ENCODE results near the gene OR2G6.
"Not testable (repeated sequence)": the region's sequence is repeated elsewhere in the genome, so short reads cannot be mapped to it uniquely, and the experiment has no call there.

The OR2G6 gene

DNA sequence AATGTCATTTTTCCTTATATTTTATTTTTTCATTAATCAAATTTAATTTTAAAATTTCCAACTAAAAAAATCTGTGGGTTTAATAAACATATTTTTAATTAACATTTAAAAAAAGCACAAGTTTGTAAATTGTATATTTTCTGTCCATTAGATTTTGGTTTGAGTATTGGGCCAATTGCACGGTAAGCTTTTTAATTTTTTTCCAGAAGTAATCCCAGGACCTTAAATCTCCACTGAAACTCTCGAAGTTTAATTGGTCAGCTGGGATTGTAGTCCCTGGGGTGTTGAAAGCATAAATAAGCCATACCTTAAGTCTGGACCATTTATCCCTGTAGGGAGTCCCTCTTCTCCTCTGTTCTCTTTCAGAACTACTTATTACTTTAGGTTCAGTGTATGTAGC lies at the start of gene OR2G6:
TSS of gene OR2G6 (plus strand) at position 301 of the 400 bp plus-strand sequence. CDS start 13,574 bp downstream, outside the sequence.
- not testable (repeated sequence) for DNase-seq

DNA sequence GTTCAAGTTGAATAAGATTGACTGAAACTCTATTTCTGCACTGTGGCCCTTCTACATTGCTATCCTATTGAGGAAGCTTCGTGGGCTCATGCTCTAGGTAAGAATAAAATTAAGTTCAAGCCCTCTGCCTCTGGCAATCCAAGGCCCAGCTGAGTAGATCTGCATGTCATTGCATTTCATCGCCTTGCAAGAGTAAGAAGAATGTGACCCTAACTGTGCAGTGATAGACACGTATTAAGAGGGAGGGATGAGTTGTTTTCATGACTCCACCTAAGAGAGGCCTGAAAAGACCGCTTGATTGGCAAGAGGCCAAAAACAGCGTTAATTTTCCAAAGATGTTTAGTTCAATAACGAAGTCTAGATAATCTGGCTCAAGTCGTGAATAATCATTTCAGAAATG lies 48.8 kb upstream of the OR2G6 start:
- DNase-seq: not testable (repeated sequence)

DNA sequence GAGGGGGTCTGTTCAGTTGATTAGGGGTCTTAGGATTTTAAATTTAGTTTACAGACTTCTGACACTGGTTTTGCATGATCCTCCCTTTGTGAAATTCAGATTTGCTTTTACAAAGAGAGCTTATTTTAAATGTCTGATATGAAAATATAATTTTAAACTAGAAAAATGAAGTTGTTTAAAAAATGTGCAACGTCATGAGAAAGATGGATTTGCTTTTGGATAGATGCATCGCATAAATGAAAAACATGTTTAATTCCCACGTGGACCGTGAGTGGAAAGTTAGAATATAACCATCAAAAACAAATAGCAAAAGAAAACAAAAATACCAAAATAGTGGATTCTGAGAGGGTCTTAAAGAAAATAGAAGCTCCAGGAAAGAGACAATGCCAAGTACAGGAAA lies 36.7 kb upstream of the OR2G6 start:
- DNase-seq: no peak

DNA sequence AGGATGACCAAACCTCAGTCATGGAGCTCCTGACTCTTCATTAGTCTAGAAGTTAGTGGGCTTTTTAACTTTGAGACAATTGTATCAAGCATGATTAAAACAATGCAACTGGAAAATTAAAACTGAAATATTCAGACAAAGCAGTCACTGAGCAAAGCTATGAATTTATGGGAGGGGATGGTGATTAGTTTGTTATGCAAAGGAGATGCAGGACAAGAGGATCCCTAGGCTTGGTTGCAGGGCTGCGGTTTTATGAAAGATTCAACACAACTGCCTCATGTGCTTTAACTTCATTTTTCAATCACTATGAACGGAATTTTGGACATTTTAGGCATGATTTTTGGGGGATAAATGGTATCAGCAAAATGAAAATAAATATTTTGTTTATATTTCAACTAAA lies 35.8 kb upstream of the OR2G6 start:
- DNase-seq: not testable (repeated sequence)

DNA sequence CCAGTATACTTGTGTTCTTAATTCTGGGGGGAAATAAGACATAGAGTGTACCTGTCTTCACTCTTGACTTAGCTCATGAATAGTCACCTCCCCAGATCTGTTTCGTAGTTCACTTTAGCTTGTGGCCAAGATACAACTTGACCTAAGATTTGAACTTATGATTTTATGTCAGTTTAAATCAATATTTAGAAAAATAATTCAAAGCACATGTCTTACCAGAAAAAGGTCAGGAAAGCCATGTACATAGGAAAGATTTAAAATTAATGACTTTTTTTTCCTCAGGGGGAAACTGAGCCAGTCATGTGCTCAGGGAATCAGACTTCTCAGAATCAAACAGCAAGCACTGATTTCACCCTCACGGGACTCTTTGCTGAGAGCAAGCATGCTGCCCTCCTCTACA lies 34.8 kb upstream of the OR2G6 start, which contains the start of gene OR2T3:
TSS of gene OR2T3 (plus strand) at position 301 of the 400 bp plus-strand sequence. CDS start at position 301, 0 bp downstream.
- DNase-seq: not testable (repeated sequence)

DNA sequence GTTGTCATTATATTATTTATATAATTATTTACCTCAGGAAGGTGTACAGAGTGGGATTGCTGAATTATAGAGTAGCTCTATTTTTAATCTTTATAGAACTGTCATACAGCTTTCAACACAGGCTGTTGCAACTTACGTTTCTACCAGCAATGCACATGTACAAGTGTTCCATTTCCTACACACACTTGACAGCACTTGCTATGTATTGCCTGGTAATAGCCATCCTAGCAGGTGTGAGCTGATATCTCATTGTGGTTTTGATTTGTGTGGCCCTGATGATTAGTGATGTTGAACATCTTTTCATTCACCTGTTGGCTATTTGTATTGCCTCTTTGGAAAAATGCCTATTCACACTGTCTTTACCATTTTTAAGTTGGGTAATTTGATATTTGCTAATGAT lies 32.2 kb upstream of the OR2G6 start:
- DNase-seq: not testable (repeated sequence)

DNA sequence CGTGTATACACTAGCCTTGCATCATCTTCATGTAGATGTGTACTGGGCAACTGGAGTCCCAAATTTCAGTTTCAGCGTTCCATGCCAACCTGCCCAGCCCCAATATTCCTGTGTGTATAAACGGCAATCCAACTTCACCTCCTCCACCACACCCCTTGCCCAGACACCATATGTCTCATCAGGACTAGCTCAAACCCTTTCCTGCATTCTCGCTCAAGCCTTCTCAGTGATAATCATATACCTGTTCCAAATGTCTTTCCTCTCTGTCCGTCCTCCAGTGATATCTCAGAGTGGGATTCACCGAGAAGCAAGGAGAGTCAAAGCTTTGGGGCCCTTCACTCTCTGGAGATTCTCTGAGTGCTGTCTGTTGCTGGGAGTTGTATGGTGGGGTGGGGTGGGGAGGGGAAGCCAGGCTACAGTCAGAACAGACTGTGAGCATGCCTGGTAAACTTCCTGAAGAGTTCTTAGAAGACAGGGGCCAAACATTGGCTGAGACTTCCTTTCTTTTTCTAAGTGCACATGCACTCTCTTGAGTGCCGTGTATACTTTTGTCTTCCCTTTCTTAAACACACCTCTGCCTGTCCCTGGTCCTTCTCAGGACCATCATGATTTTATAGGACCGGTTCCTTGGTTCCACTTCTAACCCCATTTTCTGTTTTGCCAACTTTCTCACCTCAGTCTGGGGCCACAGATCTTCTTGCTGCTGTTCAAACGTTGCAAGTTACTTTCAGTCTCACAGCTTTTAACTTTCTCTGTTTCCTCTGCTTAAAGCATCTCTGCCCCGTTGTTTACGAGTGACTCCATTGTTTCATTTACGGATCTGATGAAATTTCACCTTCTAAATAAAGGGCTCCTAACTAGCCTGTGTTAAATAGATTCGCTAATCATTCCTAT lies 25.9 kb upstream of the OR2G6 start:
- DNase-seq: not testable (repeated sequence)

DNA sequence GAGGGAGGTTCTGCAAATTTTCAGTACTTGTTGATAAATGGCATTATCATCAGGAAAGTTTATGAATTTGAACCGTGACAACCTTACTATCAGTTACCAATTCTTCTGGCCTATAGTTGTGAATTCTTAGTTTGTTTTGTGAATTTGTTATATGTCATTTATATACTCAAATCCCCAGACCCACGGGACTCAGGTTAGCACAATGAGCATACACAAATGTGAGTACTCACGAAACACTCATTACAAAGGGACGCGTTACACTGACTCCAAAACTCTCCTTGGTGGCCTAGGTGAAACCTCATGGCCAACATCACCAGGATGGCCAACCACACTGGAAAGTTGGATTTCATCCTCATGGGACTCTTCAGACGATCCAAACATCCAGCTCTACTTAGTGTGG lies 19.6 kb upstream of the OR2G6 start, which contains the start of gene OR2T5:
TSS of gene OR2T5 (plus strand) at position 301 of the 400 bp plus-strand sequence. CDS start at position 301, 0 bp downstream.
- not testable (repeated sequence) for DNase-seq

DNA sequence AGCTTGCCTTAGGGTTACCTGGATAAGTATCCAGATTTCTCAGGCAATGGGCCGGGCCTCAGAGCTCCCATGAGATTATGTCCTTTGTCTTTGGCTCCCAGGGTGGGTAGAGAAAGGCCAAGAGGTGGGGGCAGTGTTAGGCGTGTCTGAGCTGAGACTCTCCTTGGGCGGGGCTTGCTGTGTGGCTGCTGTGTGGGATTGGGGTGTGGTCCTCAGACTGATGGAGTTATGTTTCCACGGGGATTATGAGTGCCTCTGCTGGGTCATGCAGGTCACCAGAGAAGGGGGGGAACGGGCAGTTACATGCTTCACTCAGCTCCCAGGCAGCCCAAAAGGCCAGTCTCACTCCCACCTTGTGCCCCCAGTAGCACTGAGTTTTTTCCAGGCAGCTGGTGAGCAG lies 11.2 kb upstream of the OR2G6 start:
- DNase-seq: not testable (repeated sequence)

DNA sequence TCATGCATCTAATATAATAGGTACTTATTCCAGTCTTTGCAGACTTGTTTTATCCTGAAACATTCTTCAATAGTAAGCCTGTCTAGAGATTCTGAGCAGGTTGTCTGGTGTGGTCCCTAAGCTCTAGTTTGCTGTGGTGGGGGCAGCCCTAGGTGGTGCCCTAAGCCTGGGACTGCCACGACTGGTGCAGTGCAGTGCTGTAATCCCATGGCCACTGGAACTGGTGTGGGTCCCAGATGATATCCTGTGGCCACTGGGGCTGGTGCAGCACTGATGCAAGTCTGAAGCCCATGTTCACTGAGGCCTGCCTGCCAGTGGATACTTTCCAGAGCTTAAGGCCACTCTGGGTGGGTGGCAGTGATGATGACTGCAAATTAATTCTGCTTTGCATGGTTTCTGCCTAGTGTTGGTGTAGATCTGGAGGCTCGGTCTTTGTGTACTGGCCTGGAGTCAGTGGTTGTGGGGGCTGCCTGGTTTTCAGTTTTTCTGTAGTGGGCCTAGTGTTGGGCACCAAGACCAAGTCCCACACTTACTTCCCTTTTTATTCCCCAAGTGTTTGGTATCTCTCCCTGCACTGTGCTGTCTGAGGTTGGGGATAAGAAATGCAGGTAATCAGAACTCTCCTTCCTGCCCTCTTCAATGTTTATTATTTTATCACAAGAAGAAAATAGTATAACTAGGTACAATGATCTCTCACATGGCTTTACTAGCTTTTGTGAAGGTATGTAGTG lies 7.4 kb upstream of the OR2G6 start:
- DNase-seq: not testable (repeated sequence)

DNA sequence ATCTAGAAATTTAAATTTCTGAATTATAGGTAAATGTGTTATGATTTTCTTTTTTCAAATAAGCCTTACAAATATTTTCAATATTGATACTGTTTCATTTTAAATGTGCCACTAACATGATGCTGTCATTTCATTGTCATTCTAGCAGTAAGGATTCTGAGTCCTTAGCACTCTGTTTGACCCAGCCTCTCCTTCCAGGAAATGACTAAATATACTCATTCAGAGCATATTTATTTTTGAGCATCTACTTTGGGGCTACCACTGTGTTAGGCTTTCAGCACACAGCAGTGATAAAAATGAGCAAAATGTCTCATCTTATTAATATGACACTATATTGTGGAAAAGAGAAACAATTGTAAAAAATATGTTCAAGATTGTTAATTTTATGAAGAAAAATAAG lies 2.3 kb downstream of the OR2G6 start:
- not testable (repeated sequence) for DNase-seq

DNA sequence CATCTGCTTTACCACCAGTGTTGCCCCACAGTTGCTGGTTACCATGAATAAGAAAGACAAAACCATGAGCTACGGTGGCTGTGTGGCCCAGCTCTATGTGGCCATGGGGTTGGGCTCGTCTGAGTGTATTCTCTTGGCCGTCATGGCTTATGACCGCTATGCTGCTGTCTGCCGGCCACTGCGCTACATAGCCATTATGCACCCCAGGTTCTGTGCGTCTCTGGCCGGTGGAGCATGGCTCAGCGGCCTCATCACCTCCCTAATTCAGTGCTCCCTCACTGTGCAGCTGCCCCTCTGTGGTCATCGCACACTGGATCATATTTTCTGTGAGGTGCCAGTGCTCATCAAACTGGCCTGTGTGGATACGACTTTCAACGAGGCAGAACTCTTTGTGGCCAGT lies 14.0 kb downstream of the OR2G6 start:
- no peak for DNase-seq

DNA sequence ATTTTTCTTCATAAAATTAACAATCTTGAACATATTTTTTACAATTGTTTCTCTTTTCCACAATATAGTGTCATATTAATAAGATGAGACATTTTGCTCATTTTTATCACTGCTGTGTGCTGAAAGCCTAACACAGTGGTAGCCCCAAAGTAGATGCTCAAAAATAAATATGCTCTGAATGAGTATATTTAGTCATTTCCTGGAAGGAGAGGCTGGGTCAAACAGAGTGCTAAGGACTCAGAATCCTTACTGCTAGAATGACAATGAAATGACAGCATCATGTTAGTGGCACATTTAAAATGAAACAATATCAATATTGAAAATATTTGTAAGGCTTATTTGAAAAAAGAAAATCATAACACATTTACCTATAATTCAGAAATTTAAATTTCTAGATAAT lies 29.6 kb downstream of the OR2G6 start:
- DNase-seq: not testable (repeated sequence)

DNA sequence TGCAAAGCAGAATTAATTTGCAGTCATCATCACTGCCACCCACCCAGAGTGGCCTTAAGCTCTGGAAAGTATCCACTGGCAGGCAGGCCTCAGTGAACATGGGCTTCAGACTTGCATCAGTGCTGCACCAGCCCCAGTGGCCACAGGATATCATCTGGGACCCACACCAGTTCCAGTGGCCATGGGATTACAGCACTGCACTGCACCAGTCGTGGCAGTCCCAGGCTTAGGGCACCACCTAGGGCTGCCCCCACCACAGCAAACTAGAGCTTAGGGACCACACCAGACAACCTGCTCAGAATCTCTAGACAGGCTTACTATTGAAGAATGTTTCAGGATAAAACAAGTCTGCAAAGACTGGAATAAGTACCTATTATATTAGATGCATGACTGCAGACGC lies 39.5 kb downstream of the OR2G6 start:
- not testable (repeated sequence) for DNase-seq

DNA sequence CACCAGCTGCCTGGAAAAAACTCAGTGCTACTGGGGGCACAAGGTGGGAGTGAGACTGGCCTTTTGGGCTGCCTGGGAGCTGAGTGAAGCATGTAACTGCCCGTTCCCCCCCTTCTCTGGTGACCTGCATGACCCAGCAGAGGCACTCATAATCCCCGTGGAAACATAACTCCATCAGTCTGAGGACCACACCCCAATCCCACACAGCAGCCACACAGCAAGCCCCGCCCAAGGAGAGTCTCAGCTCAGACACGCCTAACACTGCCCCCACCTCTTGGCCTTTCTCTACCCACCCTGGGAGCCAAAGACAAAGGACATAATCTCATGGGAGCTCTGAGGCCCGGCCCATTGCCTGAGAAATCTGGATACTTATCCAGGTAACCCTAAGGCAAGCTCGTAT lies 43.2 kb downstream of the OR2G6 start:
- not testable (repeated sequence) for DNase-seq

DNA sequence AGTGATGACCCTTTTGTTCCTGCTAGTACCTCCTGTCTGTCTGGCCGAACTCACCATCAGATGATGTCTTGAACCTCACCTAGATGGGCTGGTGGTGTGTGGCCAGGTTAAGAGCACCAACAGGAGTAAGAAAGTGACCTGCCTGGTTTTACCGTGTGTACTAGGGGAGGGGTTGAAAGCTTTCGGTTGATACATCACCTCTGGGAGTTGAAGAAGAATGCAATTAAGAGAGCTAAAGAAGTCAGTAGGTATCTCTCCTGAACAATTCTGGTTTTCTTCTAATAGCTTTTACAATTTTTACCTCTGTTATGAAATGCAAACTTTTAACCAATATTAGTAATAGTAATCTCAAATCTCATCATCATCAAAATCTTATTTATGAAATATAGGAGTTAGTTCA lies 54.8 kb downstream of the OR2G6 start, which contains the start of gene OR2T29:
TSS of gene OR2T29 (minus strand) at position 101 of the 400 bp plus-strand sequence. CDS start 3,281 bp downstream, outside the sequence.
- not testable (repeated sequence) for DNase-seq

DNA sequence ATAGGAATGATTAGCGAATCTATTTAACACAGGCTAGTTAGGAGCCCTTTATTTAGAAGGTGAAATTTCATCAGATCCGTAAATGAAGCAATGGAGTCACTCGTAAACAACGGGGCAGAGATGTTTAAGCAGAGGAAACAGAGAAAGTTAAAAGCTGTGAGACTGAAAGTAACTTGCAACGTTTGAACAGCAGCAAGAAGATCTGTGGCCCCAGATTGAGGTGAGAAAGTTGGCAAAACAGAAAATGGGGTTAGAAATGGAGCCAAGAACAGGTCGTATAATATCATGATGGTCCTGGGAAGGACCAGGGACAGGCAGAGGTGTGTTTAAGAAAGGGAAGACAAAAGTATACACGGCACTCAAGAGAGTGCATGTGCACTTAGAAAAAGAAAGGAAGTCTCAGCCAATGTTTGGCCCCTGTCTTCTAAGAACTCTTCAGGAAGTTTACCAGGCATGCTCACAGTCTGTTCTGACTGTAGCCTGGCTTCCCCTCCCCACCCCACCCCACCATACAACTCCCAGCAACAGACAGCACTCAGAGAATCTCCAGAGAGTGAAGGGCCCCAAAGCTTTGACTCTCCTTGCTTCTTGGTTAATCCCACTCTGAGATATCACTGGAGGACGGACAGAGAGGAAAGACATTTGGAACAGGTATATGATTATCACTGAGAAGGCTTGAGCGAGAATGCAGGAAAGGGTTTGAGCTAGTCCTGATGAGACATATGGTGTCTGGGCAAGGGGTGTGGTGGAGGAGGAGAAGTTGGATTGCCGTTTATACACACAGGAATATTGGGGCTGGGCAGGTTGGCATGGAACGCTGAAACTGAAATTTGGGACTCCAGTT lies 57.9 kb downstream of the OR2G6 start:
- DNase-seq: not testable (repeated sequence)

DNA sequence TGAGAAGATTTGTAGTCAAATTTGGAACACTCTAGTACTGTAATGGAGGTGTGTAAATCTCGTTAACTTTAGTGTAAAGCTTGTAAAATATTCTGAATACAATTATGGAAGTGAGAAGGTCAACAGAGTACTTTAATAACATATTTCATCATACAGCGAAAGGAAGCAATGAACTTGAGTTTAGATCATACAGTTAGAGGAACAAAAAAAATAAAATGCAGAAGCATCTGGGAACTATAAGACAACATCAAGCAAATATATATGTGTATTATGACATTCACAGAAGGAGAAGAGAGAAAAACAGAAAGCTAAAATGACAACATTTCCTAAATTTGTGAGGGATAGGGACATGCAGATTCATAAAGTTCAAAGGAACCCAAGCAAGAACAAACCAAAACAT lies 61.2 kb downstream of the OR2G6 start:
- DNase-seq: not testable (repeated sequence)

DNA sequence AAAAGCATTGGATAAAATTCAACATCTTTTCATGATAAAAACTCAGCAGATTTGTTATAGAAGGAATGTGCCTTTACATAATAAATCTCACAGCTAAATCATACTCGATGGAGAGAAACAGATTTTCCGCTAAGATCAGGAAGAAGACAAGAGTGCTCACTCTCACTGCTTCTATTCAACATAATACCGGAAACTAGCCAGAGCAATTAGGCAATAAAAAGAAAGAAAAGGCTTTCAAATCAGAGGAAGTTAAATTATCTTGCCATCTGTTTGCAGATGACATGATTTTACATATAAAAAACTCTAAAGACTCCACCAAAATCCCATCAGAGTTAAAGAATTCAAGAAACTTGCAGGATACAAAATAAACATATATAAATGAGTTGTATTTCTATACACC lies 62.9 kb downstream of the OR2G6 start:
- not testable (repeated sequence) for DNase-seq

DNA sequence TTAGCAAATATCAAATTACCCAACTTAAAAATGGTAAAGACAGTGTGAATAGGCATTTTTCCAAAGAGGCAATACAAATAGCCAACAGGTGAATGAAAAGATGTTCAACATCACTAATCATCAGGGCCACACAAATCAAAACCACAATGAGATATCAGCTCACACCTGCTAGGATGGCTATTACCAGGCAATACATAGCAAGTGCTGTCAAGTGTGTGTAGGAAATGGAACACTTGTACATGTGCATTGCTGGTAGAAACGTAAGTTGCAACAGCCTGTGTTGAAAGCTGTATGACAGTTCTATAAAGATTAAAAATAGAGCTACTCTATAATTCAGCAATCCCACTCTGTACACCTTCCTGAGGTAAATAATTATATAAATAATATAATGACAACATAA lies 64.2 kb downstream of the OR2G6 start:
- DNase-seq: not testable (repeated sequence)

DNA sequence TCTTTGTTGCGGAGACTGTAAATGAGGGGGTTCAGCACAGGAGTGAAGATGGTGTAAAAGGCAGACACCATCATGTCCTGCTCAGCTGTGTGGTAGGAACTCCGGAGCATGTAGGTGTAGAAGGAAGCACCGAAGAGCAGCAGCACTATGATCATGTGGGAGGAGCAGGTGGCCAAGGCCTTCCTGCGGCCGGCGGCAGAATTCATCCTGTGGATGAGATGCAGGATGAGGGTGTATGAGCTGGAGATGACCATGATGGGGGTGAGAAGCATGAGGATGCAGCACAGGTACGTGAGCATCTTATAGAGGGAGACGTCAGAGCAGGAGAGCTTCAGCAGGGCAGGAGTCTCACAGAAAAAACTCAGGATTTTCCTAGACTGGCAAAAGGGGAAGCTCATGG lies 66.0 kb downstream of the OR2G6 start:
- DNase-seq: not testable (repeated sequence)

Data from amygdala (tissue), 56 donors.